Measurements from ENCODE around the gene SLC7A1. TPM values are rescaled to one million over a fixed set of nuclear protein-coding genes. Genes with fewer than 3 reads are reported as not detected.

SLC7A1 gene
- total and polyA plus RNA-seq, 12 donors = 3.8 to 29.2 (median 17.4) TPM

- peak in 1 of 8 donors; percentile 19 for ATAC-seq
- Histone ChIP-seq H3K9me3 (no peaks in the 10 kb centered on the region), H3K4me3 (no peak overlapping the region), H3K27ac (no peak overlapping the region), H3K27me3 (no peaks in the 10 kb centered on the region), H3K4me1 (peaks cover 0 to 36% (median 10%) of the 10 kb centered on the region in 9 donors), H3K36me3 (peaks cover 0 to 7% (median 0%) of the 10 kb centered on the region in 9 donors)
- intact Hi-C loops (cut with DNase I) = no loop called here
- 64 to 77% methylated on average over 4 of the region's 4 CpGs for WGBS, 2 donors
- TF ChIP-seq, protein P1, sequence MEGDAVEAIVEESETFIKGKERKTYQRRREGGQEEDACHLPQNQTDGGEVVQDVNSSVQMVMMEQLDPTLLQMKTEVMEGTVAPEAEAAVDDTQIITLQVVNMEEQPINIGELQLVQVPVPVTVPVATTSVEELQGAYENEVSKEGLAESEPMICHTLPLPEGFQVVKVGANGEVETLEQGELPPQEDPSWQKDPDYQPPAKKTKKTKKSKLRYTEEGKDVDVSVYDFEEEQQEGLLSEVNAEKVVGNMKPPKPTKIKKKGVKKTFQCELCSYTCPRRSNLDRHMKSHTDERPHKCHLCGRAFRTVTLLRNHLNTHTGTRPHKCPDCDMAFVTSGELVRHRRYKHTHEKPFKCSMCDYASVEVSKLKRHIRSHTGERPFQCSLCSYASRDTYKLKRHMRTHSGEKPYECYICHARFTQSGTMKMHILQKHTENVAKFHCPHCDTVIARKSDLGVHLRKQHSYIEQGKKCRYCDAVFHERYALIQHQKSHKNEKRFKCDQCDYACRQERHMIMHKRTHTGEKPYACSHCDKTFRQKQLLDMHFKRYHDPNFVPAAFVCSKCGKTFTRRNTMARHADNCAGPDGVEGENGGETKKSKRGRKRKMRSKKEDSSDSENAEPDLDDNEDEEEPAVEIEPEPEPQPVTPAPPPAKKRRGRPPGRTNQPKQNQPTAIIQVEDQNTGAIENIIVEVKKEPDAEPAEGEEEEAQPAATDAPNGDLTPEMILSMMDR (IDR thresholded peaks at IDR 0.05) = no peak
- no peak for DNase-seq
Observed at GRCh38 chr13:29483623-29484022, 111.9 kb downstream of the SLC7A1 start.

DNA sequence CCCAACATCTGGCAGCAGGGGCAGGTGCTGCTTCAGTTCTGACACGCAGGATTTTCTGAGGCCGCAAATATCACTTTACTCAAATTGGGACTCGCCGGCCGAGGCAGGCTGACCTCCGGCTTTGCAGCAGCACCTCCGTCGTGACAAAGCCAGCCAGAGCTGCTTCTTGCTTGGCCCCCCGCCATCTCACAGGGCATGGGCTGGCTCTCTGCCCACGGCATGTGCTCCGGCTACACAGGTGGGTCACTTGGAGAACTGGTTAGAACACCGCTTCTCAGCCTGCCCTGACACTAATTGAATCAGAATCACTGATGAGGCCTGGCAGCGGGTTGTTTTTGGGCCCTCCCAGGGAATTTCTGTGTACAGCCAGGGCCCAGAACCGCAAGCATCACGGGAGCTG is 112.3 kb downstream of the SLC7A1 start:
- peaks cover 0 to 36% (median 10%) of the 10 kb centered on the region in 9 donors for H3K4me1 ChIP-seq
- H3K9me3 ChIP-seq = no peaks in the 10 kb centered on the region
- 47 to 70% methylated on average over 15 of the region's 15 CpGs for WGBS, 2 donors
- intact Hi-C loops (cut with DNase I) = no loop called here
- no peak overlapping the region for H3K4me3 ChIP-seq
- H3K27me3 ChIP-seq = no peaks in the 10 kb centered on the region
- peaks cover 0 to 4% (median 0%) of the 10 kb centered on the region in 9 donors for H3K36me3 ChIP-seq
- ATAC-seq = peak in 6 of 8 donors; percentile 14 to 50 (median 32)
- H3K27ac ChIP-seq = peak overlapping the region in 1 of 10 donors; percentile 4
- peak; percentile 51 to 63 for DNase-seq
- TF ChIP-seq, protein P1 (IDR thresholded peaks at IDR 0.05) = no peak

GRCh38 chr13:29482504-29482903 is 113.0 kb downstream of the SLC7A1 start:
- ATAC-seq (no peak), DNase-seq (no peak)
- intact Hi-C loops (cut with DNase I) = no loop called here
- TF ChIP-seq, protein P1 (IDR thresholded peaks at IDR 0.05) = no peak
- no peaks in the 10 kb centered on the region for H3K9me3 ChIP-seq
- no peaks in the 10 kb centered on the region for H3K27me3 ChIP-seq
- H3K4me3 ChIP-seq = no peak overlapping the region
- H3K36me3 ChIP-seq = peaks cover 0 to 2% (median 0%) of the 10 kb centered on the region in 9 donors
- no peak overlapping the region for H3K27ac ChIP-seq
- WGBS, 2 donors = 55 to 66% methylated on average over 4 of the region's 4 CpGs
- H3K4me1 ChIP-seq = peaks cover 0 to 36% (median 10%) of the 10 kb centered on the region in 9 donors

GRCh38 chr13:29481603-29482002 is 113.9 kb downstream of the SLC7A1 start:
- TF ChIP-seq, protein P1 (IDR thresholded peaks at IDR 0.05) = no peak
- Histone ChIP-seq H3K27ac (no peak overlapping the region), H3K9me3 (no peaks in the 10 kb centered on the region), H3K27me3 (no peaks in the 10 kb centered on the region), H3K4me3 (no peak overlapping the region), H3K36me3 (peaks cover 0 to 2% (median 0%) of the 10 kb centered on the region in 9 donors), H3K4me1 (peaks cover 0 to 36% (median 10%) of the 10 kb centered on the region in 9 donors)
- intact Hi-C loops (cut with DNase I) = no loop called here
- DNase-seq = no peak
- 86 to 88% methylated on average over 5 of the region's 5 CpGs for WGBS, 2 donors
- ATAC-seq = no peak
